Measurements from ENCODE around the gene MORC1. TPM values are rescaled to one million over a fixed set of nuclear protein-coding genes. Genes with fewer than 3 reads are reported as not detected.
A peak's percentile ranks its signal among the peaks of the same experiment; 100 is the strongest.

The MORC1 gene
- total RNA-seq, 1 experiment from 2014 or later, result not detected

DNA sequence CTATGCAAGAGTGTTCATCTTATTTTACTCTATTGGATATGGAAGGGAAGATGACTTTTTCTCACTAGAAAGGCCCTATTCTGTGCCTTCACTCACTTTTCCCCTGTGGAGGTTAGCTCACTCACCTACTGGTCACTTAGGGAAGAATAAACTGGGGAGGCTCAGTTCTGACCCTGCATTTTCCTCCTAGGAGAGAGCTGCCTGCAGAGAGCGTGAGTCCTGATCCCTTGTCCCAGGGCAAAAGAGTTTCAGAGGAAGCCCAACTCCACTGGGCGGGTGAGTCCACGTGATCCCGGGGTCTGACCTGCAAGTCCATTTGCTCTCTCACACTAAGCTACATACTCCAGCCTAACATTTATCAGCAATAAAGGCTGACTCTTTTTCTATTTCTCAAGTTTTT, 8.4 kb downstream of the MORC1 start:
- TF ChIP-seq CTCF (IDR thresholded peaks at IDR 0.05; ENCODE audit: unreplicated experiment), result no peak
- Mint-ChIP-seq H3K4me1 (ENCODE audit: low read depth, unreplicated experiment) (no peaks in the 10 kb centered on the region), H3K27ac (ENCODE audit: unreplicated experiment) (no peak overlapping the region), H3K4me3 (ENCODE audit: low read depth, unreplicated experiment) (no peak overlapping the region), H3K27me3 (ENCODE audit: unreplicated experiment) (no peaks in the 10 kb centered on the region), H3K9me3 (ENCODE audit: low read depth, unreplicated experiment) (no peaks in the 10 kb centered on the region), H3K36me3 (ENCODE audit: insufficient read depth, unreplicated experiment) (no peaks in the 10 kb centered on the region)
- CTCF ChIA-PET, result interaction anchor here (1.0 kb wide), 1 partner anchor 116 kb away, joined by 3 read pairs; no protein-coding TSS in a partner anchor
- intact Hi-C loops (cut with micrococcal nuclease; ENCODE audit: unreplicated experiment), result no loop called here
- DNase-seq, result no peak
- no TSS peak for BruUV-seq (replicated peaks)

- Mint-ChIP-seq H3K36me3 (ENCODE audit: insufficient read depth, unreplicated experiment) (no peaks in the 10 kb centered on the region), H3K4me1 (ENCODE audit: low read depth, unreplicated experiment) (no peaks in the 10 kb centered on the region), H3K4me3 (ENCODE audit: low read depth, unreplicated experiment) (no peak overlapping the region), H3K27ac (ENCODE audit: unreplicated experiment) (no peak overlapping the region), H3K9me3 (ENCODE audit: low read depth, unreplicated experiment) (no peaks in the 10 kb centered on the region), H3K27me3 (ENCODE audit: unreplicated experiment) (no peaks in the 10 kb centered on the region)
- intact Hi-C loops (cut with micrococcal nuclease; ENCODE audit: unreplicated experiment), result loop anchor here (10.0 kb wide), 1 partner anchor 127 kb away; no protein-coding TSS in a partner anchor
- DNase-seq, result peak; percentile 60
- BruUV-seq (replicated peaks), result no TSS peak
- CTCF ChIA-PET, result interaction anchor here (0.8 kb wide), 1 partner anchor 34 kb away, joined by 6 read pairs; no protein-coding TSS in a partner anchor
- TF ChIP-seq CTCF (IDR thresholded peaks at IDR 0.05; ENCODE audit: unreplicated experiment), result peak; percentile 36
Measured at GRCh38 chr3:109098079-109098644, 19.8 kb downstream of the MORC1 start.

DNA sequence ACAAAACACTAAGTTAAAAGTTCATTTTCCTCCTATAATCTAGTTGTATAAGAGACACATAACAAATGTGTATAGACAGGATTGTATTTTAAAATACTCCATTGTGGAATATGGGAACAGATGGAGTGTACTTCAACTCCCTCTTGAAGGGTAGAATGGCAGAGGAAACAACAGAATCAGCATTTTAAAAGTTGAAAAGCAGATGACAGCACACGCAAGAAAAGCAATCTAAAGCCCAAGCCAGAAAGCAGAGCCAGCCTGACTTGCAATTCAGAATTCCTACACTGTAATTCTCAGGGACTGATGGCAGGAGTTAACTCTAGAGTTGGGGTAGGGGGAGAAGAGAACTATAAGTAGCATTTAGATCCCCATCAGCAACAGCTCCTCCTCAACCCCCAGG, 22.8 kb downstream of the MORC1 start:
- no peak overlapping the region for H3K4me3 Mint-ChIP-seq (ENCODE audit: low read depth, unreplicated experiment)
- BruUV-seq (replicated peaks), result no TSS peak
- no peak for DNase-seq
- H3K27ac Mint-ChIP-seq (ENCODE audit: unreplicated experiment), result no peak overlapping the region
- CTCF ChIA-PET, result interaction anchor here (1.3 kb wide), 1 partner anchor 40 kb away, joined by 3 read pairs; no protein-coding TSS in a partner anchor
- no peaks in the 10 kb centered on the region for H3K4me1 Mint-ChIP-seq (ENCODE audit: low read depth, unreplicated experiment)
- H3K27me3 Mint-ChIP-seq (ENCODE audit: unreplicated experiment), result no peaks in the 10 kb centered on the region
- H3K9me3 Mint-ChIP-seq (ENCODE audit: low read depth, unreplicated experiment), result no peaks in the 10 kb centered on the region
- no peak for TF ChIP-seq CTCF (IDR thresholded peaks at IDR 0.05; ENCODE audit: unreplicated experiment)
- intact Hi-C loops (cut with micrococcal nuclease; ENCODE audit: unreplicated experiment), result loop anchor here (10.0 kb wide), 1 partner anchor 130 kb away; no protein-coding TSS in a partner anchor
- no peaks in the 10 kb centered on the region for H3K36me3 Mint-ChIP-seq (ENCODE audit: insufficient read depth, unreplicated experiment)

DNA sequence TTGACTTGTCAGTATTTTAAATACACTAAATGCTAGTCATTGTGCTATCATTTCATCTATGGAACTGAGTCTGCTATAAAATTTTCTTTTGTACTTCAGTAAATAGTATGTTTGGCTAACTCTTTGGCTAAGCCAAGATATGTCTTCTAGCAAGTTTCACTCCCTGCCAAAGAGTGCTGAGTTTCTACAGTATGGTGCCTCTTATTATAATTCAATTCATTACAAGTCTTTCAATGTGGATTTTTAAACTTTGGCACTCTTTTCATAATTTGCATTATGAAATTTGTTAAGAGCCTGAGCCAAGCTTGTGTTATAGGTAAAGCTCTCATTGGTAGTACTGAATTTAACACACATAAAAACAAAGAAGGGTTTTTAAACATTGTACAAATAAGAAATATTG, 24.4 kb downstream of the MORC1 start:
- no peaks in the 10 kb centered on the region for H3K27me3 Mint-ChIP-seq (ENCODE audit: unreplicated experiment)
- no peaks in the 10 kb centered on the region for H3K4me1 Mint-ChIP-seq (ENCODE audit: low read depth, unreplicated experiment)
- BruUV-seq (replicated peaks), result no TSS peak
- intact Hi-C loops (cut with micrococcal nuclease; ENCODE audit: unreplicated experiment), result loop anchor here (10.0 kb wide), 1 partner anchor 131 kb away; no protein-coding TSS in a partner anchor
- H3K9me3 Mint-ChIP-seq (ENCODE audit: low read depth, unreplicated experiment), result no peaks in the 10 kb centered on the region
- no peak overlapping the region for H3K27ac Mint-ChIP-seq (ENCODE audit: unreplicated experiment)
- CTCF ChIA-PET, result interaction anchor here (1.3 kb wide), 1 partner anchor 38 kb away, joined by 3 read pairs; no protein-coding TSS in a partner anchor
- H3K4me3 Mint-ChIP-seq (ENCODE audit: low read depth, unreplicated experiment), result no peak overlapping the region
- no peak for TF ChIP-seq CTCF (IDR thresholded peaks at IDR 0.05; ENCODE audit: unreplicated experiment)
- H3K36me3 Mint-ChIP-seq (ENCODE audit: insufficient read depth, unreplicated experiment), result no peaks in the 10 kb centered on the region
- no peak for DNase-seq
